IPS DF 6.9 (cell line): ENCODE data around the gene DLK1.

ENCODE experiments used
- DNase-seq: peaks from one replicate; pipeline ENCODE4 v3.0.0-alpha.2; 2013; ENCODE audit warnings: low read depth, low spot score
- H3K27ac ChIP-seq: one replicate; pipeline ENCODE4 v1.5.1; 2013; ENCODE audit warnings: low read length, control low read depth
- H3K27me3 ChIP-seq: 2 replicates; pipeline ENCODE4 v1.6.1; 2013; ENCODE audit warnings: mild to moderate bottlenecking, low read length; ENCODE audit not compliant: control insufficient read depth, insufficient read depth
- H3K36me3 ChIP-seq: 2 replicates; pipeline ENCODE4 v1.6.1; 2013; ENCODE audit warnings: low read length; ENCODE audit not compliant: control insufficient read depth, insufficient read depth
- H3K4me1 ChIP-seq: 2 replicates; pipeline ENCODE4 v1.6.1; 2013; ENCODE audit warnings: low read length; ENCODE audit not compliant: control insufficient read depth, insufficient read depth
- H3K4me3 ChIP-seq: 2 replicates; pipeline ENCODE4 v1.5.1; 2013; ENCODE audit warnings: mild to moderate bottlenecking, low read length
- H3K9me3 ChIP-seq: 2 replicates; pipeline ENCODE4 v1.6.1; 2013; ENCODE audit warnings: low read length, inconsistent platforms; ENCODE audit not compliant: control insufficient read depth, insufficient read depth
- WGBS: extraction: QIAGEN DNeasy Blood & Tissue Kit; methylation state at CpG from one replicate; pipeline ENCODE4 v1.1.7; 2013; ENCODE audit warnings: mixed read lengths, missing lambda C conversion rate; ENCODE audit not compliant: insufficient read length, insufficient coverage; 5-methylcytosine and 5-hydroxymethylcytosine counted together

Gene DLK1

DNA sequence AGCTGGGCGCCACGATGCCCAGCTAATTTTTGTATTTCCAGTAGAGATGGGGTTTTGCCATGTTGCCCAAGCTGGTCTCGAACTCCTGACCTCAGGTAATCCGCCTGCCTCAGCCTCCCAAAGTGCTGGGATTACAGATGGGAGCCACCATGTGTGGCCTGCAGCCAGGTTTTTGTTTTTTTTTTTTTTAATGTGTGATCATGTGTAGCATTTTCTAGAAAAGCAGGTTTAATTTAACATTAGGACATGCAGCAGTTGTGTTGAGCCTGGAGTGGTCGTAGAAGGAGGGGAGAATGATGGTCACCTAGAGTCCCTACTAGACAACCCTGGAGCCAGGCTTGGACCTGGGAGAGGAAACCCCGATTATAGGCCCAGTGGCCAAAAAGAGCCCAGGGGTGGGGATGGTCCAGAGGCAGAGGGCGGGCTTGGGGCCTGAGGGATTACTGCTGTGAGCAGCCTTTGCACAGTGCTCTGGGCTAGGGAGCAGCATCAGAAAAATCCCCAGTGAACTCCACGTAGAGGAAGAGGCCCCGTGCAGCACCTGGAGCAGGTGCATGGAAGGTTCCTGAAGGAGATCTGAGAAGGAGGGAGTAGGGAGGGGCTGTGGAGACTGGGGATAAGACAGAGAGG, 13.6 kb downstream of the DLK1 start:
- peaks cover 1% of the 10 kb centered on the region; the same call in 1 of the 2 replicates for H3K4me1 ChIP-seq
- WGBS = no CpG with 5 or more reads among the region's 9 CpGs
- DNase-seq = no peak

DNA sequence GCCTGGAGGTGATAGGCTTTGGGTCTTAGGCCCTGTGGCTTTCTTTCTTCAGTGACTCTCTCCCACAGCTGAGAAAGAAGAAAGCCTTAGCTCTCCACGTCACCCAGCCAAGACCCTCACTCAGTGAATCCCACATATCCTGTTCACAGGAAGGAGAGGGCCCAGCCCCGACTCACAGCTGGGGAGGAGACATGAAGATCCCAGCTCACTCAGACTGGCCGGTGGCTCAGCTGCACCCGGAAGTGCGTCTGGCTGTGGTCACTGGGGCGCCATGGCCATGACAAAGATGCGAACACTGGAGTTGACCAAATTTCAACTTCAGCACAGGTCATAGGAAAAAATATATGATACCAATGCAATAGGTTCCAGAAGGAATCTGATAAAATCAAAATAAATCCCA, 14.2 kb downstream of the DLK1 start:
- Histone ChIP-seq H3K4me1 (peaks cover 1% of the 10 kb centered on the region; the same call in 1 of the 2 replicates), H3K4me3 (no peak overlapping the region), H3K36me3 (no peaks in the 10 kb centered on the region; the same call in 1 of the 2 replicates), H3K27ac (no peak overlapping the region), H3K27me3 (no peaks in the 10 kb centered on the region), H3K9me3 (no peaks in the 10 kb centered on the region)
- no peak for DNase-seq
- no CpG with 5 or more reads among the region's 7 CpGs for WGBS

More for the DNA sequence above, 13.6 kb downstream of the DLK1 start:
- H3K4me3 ChIP-seq = no peak overlapping the region
- no peaks in the 10 kb centered on the region for H3K27me3 ChIP-seq
- no peaks in the 10 kb centered on the region; the same call in 1 of the 2 replicates for H3K36me3 ChIP-seq
- no peak overlapping the region for H3K27ac ChIP-seq
- no peaks in the 10 kb centered on the region for H3K9me3 ChIP-seq

DNA sequence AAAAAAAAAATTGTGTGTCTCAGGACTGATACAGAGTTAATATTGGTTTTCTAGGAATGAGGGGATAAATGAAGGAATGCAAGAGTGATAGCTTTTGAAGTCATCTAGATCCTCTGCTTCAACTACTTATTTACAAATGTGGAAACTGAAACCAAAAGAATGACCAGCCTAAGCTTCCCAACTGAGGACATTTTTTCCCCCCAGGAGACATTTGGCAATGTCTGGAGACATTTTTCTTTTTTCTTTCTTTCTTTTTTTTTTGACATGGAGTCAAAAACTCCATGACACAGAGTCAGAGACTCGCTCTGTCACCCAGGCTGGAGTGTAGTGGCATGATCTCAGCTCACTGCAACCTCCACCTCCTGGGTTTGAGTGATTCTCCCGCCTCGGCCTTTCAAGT, 15.3 kb downstream of the DLK1 start:
- no peak overlapping the region for H3K27ac ChIP-seq
- WGBS = no CpG with 5 or more reads among the region's 3 CpGs
- H3K27me3 ChIP-seq = no peaks in the 10 kb centered on the region
- no peak overlapping the region for H3K4me3 ChIP-seq
- H3K36me3 ChIP-seq = no peaks in the 10 kb centered on the region; the same call in 1 of the 2 replicates
- DNase-seq = no peak
- no peaks in the 10 kb centered on the region; the same call in 1 of the 2 replicates for H3K4me1 ChIP-seq
- no peaks in the 10 kb centered on the region for H3K9me3 ChIP-seq

DNA sequence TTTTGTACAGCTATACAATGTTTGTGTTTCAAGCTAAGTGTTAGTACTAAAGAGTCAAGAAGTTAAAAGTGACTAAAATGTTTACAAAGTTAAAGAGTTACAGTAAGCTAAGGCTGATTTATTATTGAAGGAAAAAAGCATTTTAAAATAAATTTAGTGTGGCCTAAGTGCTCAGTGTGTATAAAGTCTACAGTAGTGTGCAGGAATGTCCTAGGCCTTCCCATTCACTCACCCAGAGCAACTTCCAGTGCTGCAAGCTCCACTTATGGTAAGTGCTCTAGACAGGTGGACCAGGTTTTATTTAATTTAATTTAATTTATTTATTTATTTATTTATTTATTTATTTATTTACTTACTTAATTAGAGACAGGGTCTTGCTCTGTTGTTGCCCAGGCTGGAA, 19.6 kb downstream of the DLK1 start:
- Histone ChIP-seq H3K27me3 (no peaks in the 10 kb centered on the region), H3K4me3 (no peak overlapping the region), H3K27ac (no peak overlapping the region), H3K4me1 (no peaks in the 10 kb centered on the region), H3K9me3 (no peaks in the 10 kb centered on the region), H3K36me3 (no peaks in the 10 kb centered on the region)
- DNase-seq = no peak

DNA sequence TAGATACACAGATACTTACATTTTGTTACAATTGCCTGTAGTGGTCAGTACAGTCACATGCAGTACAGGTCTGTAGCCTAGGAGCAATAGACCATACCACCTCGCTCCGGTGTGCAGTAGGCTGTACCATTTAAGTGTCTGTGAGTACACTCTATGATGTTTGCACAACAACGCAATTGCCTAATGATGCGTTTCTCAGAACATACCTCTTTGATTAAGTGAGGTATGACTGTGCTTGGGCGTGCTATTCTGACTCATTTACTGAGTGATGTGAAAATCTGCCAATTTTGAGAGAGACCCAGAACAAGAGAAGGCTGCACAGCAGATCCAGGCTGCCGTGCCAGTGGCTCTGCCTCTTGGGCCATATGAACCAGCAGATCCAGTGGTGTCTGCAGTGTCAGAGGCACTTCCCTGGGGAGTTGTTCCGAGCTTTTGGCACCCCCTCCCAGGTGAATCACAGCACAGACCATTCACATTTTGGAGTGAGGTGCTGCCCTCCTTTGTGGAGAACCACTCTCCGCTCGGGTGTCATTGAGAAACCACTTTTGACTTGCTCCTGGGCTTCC, 20.4 kb downstream of the DLK1 start:
- WGBS = no CpG with 5 or more reads among the region's 9 CpGs
- DNase-seq = no peak
- H3K27ac ChIP-seq = no peak overlapping the region
- H3K36me3 ChIP-seq = no peaks in the 10 kb centered on the region
- no peak overlapping the region for H3K4me3 ChIP-seq
- no peaks in the 10 kb centered on the region for H3K27me3 ChIP-seq
- H3K9me3 ChIP-seq = no peaks in the 10 kb centered on the region
- H3K4me1 ChIP-seq = no peaks in the 10 kb centered on the region

DNA sequence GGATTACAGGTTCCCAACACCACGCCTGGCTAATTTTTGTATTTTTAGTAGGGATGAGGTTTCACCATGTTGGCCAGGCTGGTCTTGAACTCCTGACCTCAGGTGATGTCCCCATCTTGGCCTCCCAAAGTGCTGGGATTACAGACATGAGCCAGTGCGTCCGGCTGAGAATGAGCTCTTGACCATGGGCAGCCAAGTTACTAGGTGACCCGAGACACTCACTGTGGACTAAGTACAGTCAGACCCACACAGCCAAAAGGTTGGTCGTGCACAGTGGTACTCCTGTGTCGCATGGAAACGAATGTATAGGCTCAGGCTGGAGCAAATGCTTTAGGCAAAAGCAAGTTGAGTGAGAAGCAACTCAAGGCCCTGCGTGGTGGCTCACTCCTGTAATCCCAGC, 21.0 kb downstream of the DLK1 start:
- no CpG with 5 or more reads among the region's 8 CpGs for WGBS
- Histone ChIP-seq H3K36me3 (no peaks in the 10 kb centered on the region), H3K4me1 (no peaks in the 10 kb centered on the region), H3K9me3 (no peaks in the 10 kb centered on the region), H3K27me3 (no peaks in the 10 kb centered on the region), H3K27ac (no peak overlapping the region), H3K4me3 (no peak overlapping the region)
- DNase-seq = no peak

DNA sequence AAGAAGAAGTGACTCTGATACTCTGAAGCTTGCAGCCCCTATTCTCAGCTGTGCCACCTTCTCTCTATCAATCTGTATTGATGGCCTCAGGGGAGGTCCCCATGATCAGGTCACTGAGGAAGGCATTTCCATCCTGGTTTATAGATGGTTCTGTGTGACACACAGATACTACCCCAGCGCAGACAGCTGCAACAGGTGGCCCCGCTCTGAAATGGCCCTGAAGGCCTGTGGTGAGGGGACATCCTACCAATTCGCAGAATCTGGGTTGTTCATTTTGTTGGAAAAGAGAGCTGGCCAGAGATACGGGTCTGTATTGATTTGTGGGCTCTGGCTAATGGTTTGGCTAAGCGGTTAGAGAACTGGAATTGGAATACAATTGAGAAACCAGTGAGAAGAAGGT, 21.7 kb downstream of the DLK1 start:
- Histone ChIP-seq H3K27me3 (no peaks in the 10 kb centered on the region), H3K9me3 (no peaks in the 10 kb centered on the region), H3K4me1 (no peaks in the 10 kb centered on the region), H3K27ac (no peak overlapping the region), H3K36me3 (no peaks in the 10 kb centered on the region), H3K4me3 (no peak overlapping the region)
- WGBS = no CpG with 5 or more reads among the region's 5 CpGs
- DNase-seq = no peak

DNA sequence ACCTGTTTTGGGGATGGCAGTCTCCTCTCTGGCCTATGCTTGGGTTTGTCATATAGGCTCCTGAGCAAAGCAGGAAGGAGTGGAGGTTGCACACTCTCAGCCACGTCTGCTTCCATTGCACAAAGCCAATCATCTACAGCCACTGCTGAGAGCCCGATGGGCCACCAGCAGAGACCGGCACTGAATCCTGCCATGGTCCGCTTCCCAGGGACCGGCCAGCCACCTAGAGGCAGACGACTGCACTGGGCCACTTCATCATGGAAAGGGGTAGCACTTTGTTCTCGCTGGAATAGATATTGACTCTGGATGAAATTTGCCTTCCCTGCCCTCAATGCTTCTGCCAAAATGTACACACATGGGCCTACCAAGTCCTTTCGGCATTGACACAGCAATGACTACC, 22.3 kb downstream of the DLK1 start:
- H3K27me3 ChIP-seq = no peaks in the 10 kb centered on the region
- no peaks in the 10 kb centered on the region for H3K4me1 ChIP-seq
- H3K27ac ChIP-seq = no peak overlapping the region
- no peaks in the 10 kb centered on the region for H3K9me3 ChIP-seq
- DNase-seq = no peak
- no CpG with 5 or more reads among the region's 8 CpGs for WGBS
- no peaks in the 10 kb centered on the region for H3K36me3 ChIP-seq
- H3K4me3 ChIP-seq = no peak overlapping the region

DNA sequence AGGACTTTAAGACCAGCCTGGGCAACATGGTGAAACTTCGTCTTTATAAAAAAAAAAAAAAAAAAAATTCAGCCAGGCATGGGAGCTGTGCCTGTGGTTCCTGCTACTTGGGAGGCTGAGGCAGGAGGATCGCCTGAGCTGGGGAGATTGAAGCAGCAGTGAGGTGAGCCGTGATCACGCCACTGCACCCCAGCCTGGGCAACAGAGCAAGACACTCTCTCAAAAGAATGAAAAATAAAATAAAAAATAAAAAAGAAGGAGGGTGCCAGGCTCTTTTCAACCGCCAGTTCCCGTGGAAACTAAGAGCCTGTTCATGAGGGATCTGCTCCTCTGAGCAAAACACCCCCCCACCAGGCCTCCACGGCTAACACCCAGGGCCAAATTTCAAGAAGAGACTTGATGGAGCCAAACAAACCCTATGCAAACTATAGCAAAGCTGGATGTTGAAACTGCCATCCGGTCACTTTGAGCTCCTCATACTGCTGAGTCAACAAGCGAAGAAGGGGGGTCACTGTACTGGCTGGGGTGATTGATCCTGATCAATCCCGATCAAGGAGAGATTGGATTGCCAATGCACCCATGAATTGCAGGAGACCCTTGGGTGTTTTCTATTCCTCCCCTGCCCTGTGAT, 23.4 kb downstream of the DLK1 start:
- H3K27ac ChIP-seq = no peak overlapping the region
- H3K36me3 ChIP-seq = no peaks in the 10 kb centered on the region
- WGBS = no CpG with 5 or more reads among the region's 10 CpGs
- no peaks in the 10 kb centered on the region for H3K4me1 ChIP-seq
- no peak overlapping the region for H3K4me3 ChIP-seq
- H3K9me3 ChIP-seq = no peaks in the 10 kb centered on the region
- no peak for DNase-seq
- no peaks in the 10 kb centered on the region for H3K27me3 ChIP-seq

DNA sequence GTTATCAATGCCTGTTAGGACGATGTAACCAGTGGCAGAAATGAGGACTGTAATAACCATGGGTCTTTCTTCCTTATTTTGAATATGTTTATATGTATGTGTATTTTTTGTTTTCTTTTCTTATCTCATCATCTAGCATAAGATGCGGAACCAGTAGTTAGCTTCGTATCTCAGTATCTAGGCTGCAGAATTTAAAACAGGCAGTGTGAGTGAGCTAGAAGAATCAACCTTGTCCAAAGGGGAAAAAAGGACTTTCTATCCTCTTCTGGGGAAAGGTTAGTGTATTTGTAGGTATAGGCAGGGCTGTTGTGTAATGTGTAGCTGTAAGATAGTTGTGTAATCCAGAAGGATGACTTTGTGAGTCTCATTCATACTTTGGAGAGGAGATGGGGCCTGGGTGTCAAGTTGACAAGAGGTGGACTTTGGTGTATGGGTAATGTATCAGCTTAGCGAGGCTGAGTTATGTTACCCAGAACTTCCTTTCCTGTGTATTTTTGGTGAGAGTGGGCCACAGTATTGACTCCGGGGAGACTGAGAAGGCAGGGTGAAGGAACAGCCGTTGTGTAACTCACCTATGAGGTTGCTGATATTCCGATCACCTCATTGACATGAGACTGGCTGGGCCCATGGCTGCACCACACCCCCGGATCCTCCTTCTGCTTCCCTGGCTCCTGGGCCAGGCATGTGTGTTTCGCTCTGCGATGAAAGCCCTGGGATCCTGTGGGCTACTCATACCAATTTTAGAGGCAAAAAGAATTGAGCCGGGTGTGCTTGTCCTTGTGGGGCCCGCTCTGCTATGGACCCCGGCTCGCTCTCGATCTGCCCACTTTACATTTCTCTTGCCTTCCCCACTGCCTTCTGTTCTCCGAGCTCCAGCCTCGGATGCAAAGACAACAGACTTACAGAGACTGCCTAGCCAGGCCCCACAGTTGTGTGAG, 24.3 kb downstream of the DLK1 start:
- WGBS = no CpG with 5 or more reads among the region's 17 CpGs
- Histone ChIP-seq H3K27me3 (no peaks in the 10 kb centered on the region), H3K27ac (no peak overlapping the region), H3K36me3 (no peaks in the 10 kb centered on the region), H3K4me1 (no peaks in the 10 kb centered on the region), H3K9me3 (no peaks in the 10 kb centered on the region), H3K4me3 (no peak overlapping the region)
- DNase-seq = no peak
